NOMO-1 treated with DMSO at 0.1 percent for 48 hours (cell line): ENCODE results near the gene RAB43.
"Not testable (repeated sequence)": the region's sequence is repeated elsewhere in the genome, so short reads cannot be mapped to it uniquely, and the experiment has no call there.

Experiments
- DNase-seq: peaks from one replicate; lab custom pipeline; 2025; ENCODE audit not compliant: unreplicated experiment; lab: John Stamatoyannopoulos, UW

RAB43 gene

GRCh38 chr3:129121792-129122411 lies at the start of gene RAB43:
Gene RAB43, minus strand, starts transcription at chr3:129121804. Its CDS starts 315 bp downstream, at chr3:129121489.
- peak; percentile 57 for DNase-seq

- DNase-seq, result no peak
Observed at GRCh38 chr3:129166579-129167332, 45.2 kb upstream of the RAB43 start.

GRCh38 chr3:129165594-129165993 lies 44.0 kb upstream of the RAB43 start:
- not testable (repeated sequence) for DNase-seq

GRCh38 chr3:129164500-129164899 lies 42.9 kb upstream of the RAB43 start:
- DNase-seq, result no peak

DNA sequence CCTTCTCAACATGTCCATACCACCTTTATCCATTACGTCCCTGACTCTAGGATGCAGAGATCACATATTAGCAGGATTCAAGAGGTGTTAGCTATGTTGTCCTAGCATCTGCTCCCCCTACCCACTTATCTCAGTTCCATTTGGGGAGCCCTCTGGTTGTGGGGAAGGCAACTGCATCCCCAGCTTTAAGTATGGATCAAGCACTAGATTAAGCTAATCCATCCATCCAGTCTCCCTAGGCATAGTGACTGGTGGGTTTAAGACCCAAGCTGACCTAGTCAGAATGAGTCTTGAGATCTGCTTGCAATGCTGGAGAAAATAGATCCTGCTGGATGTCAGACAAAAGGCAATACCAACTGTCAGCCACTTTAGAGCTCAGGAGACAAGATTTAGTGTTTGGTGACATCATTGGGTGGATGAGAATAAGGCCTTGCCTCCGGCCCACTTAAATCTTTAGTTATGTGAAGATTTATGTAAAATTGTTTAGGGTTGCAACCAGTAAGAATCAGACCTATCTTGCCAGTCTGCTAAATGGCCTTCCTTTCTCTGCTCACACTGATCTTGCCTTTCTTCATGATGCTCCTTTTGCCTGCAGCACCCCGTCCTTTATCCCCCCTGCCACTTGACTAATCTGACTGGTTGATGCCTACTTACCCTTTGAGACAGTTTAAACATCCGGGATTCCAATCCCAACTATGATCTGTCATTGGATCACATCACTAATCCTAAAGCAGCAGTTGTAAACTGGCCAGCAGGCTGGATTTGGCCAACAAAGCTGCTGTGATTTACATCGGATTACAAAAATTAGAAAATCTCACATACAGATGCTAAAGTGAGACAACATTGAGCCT lies 41.4 kb upstream of the RAB43 start:
- DNase-seq, result no peak

- no peak for DNase-seq
Observed at GRCh38 chr3:129161860-129162271, 40.3 kb upstream of the RAB43 start.

GRCh38 chr3:129160891-129161859 lies 39.6 kb upstream of the RAB43 start, which contains the start of gene ISY1:
Gene ISY1, minus strand, starts transcription at chr3:129161063. Its CDS starts 88 bp downstream, at chr3:129160975.
- peak; percentile 99 for DNase-seq

DNA sequence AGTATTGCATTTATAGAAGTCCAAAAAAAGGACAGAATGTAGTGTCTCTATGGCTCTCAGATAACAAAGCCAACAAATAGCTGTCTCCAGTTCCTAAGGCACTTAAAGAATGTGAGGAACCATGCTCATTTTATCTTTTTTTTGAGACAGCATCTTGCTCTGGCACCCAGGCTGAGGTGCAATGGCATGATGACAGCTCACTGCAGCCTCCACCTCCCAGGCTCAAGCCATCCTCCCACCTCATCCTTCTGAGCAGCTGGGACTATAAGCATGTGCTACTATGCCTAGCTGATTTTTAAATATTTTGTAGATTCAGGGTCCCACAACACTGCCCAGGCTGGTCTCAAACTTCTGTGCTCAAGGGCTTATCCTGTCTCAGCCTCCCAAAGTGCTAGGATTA lies 23.2 kb upstream of the RAB43 start:
- DNase-seq, result no peak

DNA sequence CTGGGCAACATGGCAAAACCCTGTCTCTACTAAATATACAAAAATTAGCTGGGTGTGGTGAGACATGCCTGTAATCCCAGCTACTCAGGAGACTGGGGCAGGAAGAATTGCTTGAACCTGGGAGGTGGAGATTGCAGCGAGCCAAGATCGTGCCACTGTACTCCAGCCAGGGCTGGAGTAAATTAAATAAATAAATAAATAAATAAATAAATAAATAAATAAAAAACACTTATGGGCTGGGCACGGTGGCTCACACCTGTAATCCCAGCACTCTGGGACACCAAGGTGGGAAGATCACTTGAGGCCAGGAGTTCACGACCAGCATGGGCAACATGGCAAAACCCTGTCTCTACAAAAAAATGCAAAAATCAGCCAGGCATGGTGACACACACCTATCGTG lies 19.4 kb upstream of the RAB43 start:
- not testable (repeated sequence) for DNase-seq

- no peak for DNase-seq
Observed at GRCh38 chr3:129139911-129140310, 18.3 kb upstream of the RAB43 start.

DNA sequence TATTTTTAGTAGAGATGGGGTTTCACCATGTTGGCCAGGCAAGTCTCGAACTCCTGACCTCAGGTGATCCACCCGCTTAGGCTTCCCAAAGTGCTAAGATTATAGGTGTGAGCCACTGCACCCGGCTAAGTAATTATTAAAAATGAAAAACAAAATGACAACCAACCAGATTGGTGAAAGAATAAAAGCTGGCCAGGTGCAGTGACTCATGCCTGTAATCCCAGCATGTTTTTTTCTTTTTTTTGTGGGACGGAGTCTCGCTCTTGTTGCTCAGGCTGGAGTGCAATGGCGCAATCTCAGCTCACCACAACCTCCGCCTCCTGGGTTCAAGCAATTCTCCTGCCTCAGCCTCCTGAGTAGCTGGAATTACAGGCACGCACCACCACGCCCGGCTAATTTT lies 14.7 kb upstream of the RAB43 start:
- not testable (repeated sequence) for DNase-seq

GRCh38 chr3:129132097-129132866 lies 10.7 kb upstream of the RAB43 start:
- no peak for DNase-seq

DNA sequence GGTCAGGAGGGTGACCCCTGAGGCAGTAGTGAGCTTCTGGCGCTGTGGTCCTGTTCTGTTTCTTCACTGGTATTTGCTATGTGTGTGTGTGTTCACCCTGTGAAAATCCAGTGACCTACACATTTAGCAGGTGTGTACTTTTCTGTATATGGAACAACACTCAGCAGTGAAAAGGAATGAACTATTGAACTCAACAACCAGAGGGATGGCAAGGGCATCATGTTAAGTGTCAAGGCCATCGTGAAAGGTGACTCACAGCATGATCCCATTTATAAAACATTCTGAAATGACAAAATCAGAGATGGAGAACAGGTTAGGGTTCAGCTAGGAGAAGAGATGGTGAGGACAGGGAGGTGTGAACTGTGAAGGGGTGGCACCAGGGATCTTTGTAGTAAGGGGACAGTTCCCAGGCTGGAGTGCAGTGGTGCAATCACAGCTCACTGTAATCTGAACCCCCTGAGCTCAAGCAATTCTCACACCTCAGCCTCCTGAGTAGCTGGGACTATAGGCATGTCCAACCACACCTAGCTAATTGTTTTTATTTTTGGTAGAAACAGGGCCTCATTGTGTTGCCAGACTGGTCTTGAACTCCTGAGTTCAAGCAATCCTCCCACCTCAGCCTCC lies 10.0 kb upstream of the RAB43 start:
- DNase-seq, result no peak

GRCh38 chr3:129130291-129130813 lies 8.7 kb upstream of the RAB43 start:
- DNase-seq, result no peak

GRCh38 chr3:129128357-129129155 lies 7.0 kb upstream of the RAB43 start:
- DNase-seq, result no peak

GRCh38 chr3:129126726-129127280 lies 5.2 kb upstream of the RAB43 start:
- no peak for DNase-seq

DNA sequence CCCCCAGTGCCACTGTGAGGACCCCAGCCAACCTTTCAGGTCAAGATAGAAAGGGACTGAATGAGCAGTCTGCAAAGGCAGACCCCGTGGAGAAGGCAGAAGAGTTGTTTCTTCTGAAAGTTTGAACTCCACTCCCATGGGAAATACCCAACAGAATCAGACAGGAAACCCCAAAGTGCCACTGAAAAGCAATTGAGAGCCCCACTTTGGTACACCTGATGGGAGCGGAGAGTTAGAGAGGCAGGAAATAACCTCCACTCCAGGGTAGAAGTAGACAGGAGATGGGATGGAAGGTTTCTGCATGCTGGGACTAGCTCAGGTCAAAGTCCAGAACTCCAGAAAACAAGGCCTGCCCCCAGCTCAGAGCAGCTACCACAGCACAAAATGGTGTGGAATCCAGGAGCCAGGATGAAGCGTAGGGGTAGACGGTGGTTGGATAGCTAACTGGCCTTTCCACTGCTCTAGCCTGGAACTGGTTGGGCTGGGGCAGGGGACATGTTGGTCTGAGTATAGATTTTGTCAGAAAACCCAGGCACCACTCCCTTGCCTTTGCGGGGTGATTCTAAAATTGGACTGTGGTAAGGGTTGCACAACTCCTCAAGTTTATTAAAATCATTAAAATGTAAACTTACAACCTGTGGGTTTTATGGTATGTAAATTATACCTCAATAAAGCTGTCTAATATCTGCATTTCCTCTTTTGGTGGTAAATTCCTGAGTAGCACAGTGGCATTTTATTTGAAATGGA lies 1.9 kb upstream of the RAB43 start:
- peak; percentile 98 for DNase-seq
